Measurements from ENCODE around the gene COL26A1.
"Not testable (repeated sequence)": the region's sequence is repeated elsewhere in the genome, so short reads cannot be mapped to it uniquely, and the experiment has no call there.

The COL26A1 gene

DNA sequence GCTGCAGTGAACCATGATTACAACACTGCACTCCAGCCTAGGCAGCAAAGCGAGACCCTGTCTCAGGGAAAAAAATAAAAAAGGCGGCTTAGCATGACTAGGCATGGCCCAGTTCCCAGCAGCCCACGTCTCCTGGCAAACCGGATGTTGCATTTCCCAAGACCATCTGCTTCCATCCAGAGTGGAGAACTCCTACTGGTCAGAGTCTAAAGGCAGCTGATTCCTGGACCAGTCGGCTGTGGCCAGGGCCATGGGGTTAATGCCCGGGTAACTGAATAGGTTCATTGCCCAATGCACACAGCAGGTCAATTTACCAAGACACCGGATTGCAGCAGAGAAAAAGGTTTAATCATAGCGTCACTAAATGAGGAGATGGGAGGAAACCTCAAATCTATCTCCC, 133.3 kb downstream of the COL26A1 start:
- DNase-seq (ENCODE audit: low read depth in 2 of 2) = no peak

DNA sequence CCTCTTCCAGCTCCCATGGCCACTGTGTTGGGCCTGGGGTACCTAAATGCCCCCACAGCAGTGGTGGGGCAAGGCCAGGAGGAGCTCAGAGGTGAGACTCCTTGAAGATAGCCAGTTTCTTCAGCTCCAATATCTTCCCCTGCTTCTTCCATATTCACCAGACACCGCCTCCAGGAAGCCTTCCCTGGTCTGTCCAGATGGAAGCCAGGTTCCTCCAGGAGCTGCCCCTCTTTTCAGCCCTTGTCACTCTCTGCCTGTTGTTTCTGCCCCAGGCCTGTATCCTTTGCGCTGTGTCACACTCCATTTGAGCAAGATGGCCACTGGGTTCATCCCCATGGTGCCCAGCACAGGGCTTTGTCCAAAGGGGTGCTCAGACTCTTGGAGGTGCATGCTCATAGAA, 138.7 kb downstream of the COL26A1 start:
- no peak for DNase-seq (ENCODE audit: low read depth in 2 of 2)

DNA sequence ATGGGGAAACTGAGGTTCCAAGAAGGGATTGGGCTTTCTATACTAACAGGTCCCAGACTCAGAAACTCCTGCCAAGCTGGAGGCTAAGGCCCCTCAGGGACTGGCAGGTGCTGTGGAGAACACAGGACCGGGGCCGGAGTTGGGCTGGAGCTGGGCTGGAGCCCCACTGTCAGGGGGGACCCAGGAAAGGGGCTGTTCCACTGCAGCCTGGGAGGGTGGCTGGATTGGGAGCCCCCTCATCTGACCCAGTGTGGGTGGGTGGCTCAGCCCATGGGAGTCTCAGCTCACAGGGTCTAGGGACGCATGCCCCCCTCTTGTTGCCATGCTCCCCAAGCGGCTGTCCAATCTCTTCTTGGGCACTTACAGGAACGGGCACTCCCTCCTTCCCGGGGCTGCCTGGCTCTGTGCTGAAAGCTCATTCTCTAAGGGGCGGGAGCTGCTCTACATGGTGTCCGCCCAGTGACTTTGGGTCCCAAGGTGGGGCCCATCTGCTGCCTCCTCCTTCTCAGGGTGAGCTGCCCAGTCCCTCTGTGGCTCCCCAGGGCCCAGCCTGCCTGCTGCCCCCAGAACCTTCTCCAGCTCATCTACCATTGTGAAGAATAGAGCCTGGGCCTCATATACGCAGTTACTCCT, 139.9 kb downstream of the COL26A1 start:
- no peak for DNase-seq (ENCODE audit: low read depth in 2 of 2)

DNA sequence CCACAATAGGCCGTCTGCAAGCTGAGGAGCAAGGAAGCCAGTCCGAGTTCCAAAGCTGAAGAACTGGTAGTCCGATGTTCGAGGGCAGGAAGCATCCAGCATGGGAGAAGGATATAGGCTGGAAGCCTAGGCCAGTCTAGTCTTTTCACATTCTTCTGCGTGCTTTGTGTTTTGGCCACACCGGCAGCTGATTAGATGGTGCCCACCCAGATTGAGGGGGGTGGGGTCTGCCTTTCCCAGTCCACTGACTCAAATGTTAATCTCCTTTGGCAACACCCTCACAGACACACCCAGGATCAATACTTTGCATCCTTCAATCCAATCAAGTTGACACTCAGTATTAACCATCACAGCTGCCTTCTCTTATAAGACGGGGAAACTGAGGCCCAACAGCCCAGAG, 142.8 kb downstream of the COL26A1 start:
- DNase-seq (ENCODE audit: low read depth in 2 of 2) = not testable (repeated sequence)

DNA sequence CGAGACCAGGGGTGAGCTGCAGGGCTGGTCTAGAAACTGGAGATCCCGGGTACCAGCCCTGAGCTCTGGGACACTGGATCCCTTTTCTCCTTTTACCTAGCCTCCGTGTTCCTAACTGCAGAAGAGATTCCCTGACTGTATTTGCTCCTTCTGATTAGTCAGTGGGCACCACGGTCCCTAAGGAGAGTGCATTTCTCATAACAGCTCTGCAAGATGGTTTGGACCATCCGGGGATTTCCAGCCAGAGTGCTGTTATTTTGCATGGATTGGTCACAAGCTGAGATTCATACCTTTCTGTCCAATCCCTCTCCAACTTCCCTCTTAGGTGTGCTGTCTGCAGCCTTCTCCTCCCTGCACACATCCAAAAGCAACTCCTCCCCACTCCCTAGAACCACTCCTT, 143.9 kb downstream of the COL26A1 start:
- DNase-seq (ENCODE audit: low read depth in 2 of 2) = no peak

DNA sequence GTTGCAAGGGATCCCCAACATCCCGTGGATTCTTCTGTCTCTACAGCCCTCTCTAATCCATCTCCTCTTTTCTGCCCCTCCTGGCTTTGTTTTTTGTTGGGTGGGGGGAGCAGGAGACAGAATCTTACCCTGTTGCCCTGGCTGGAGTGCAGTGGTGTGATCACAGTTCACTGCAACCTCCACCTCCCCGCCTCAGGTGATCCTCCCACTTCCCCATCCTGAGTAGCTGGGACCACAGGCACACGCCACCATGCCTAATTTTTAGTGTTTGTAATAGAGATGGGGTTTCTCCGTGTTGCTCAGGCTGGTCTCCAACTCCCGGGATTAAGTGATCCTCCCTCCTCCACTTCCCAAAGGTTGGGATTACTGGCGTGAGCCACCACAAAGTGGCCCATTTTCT, 144.7 kb downstream of the COL26A1 start:
- DNase-seq (ENCODE audit: low read depth in 2 of 2) = no peak

DNA sequence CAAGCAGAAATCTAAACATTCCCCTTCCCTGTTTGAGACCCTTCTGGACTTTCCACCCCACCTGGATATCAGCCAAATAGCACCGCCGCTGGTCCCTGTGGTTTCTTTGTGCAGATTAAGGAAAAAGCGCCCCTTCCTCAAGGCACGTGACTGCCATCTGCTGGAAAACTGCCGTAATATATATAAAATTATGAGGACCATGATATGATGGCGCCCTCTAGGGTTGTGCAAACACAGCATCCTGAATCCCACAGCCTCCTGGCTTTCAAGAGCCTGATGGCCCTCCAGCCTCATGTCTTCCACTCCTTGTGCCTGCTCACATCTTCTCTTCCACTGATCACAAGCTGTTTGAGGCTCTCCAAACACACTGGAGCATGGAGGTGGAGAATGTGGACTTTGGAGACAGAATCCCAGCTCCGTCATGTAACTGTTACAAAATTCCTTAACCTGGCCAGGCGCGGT, 145.1 kb downstream of the COL26A1 start:
- DNase-seq (ENCODE audit: low read depth in 2 of 2) = peak; percentile 3

DNA sequence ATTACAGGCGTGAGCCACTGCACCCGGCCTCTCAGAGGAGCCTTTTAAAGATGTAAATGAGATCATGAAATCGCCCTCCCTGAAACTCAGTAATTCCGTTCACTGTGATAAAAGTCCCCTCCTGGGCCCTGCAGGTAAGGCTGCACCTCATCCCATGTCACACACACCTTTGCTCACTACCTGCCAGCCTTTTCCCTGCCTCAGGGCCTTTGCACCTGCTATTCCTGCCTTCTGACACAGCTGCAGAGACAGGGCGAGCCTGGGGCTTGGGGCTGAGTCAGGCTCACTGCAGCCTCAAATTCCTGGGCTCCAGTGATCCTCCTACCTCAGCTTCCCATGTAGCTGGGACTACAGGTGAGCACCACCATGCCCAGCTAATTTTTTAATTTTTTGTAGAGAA, 147.6 kb downstream of the COL26A1 start:
- no peak for DNase-seq (ENCODE audit: low read depth in 2 of 2)

DNA sequence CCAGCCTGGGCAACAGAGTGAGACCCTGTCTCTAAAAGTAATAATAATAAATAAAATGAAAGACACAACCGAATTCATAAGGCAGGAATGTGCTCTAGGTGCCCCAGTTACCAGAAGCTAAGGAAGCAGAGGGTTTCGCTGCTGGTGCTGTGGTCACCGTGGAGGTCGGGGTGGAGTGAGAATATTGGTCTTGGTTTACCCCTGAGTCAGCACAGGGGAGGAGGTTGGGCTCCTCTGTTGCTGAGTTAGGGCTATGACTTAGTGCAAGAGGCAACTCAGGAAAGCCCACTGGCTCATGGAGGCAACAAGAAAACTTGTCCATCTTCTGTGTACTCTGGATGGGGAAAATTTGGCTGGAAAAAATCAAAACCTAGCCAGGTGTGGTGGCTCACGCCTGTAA, 149.3 kb downstream of the COL26A1 start:
- no peak for DNase-seq (ENCODE audit: low read depth in 2 of 2)

DNA sequence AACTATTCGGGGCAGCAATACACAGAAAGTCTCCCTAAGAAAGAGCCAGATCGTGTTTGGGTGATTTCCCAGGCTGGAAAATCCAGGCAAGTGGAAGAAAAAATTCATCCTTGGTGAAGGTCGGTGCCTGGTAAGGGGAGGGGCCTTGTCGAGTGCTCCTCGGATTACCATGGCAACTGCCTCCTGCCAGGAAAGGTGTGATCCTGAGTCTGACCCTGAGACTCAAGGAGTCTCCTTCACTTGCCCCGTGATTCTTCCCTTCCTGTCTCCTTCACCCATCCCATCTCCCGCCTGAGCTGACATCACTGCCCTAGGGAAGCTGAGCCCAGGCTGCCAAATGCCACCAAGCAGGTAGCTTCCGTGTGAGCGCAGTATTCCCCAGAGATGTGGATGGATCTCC, 154.2 kb downstream of the COL26A1 start:
- no peak for DNase-seq (ENCODE audit: low read depth in 2 of 2)

DNA sequence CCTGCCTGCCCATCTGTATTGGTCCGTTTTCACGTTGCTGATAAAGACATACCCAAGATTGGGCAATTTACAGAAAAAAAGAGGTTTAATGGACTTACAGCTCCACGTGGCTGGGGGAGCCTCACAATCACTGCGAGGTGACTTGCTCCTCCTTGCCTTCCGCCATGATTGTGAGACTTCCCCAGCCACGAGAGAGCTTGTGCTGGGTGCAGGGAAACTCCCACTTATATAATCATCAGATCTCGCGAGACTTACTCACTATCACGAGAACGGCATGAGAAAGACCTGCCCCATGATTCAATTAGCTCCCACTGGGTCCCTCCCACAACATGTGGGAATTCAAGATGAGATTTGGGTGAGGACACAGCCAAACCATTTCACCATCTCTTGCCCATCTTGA, 154.6 kb downstream of the COL26A1 start:
- DNase-seq (ENCODE audit: low read depth in 2 of 2) = no peak

DNA sequence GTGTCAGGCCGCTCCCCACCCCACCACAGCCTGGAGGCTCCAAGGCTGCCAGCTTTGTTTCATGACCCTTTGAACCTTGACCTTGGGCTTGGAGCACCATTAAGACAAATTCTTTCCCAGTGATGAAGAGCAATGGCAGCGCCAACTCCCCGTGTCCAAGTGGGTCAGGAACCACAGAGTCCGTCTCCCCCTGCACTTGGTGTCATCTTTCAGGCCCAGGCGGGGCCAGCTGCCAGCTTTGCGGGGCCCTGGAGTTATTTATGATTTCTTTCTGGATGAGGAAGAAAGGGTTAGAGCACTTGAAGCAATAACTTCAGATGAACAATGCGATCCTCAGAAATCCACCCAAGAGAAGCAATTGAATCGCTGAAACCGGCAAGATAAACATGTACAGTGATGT, 155.7 kb downstream of the COL26A1 start:
- no peak for DNase-seq (ENCODE audit: low read depth in 2 of 2)

DNA sequence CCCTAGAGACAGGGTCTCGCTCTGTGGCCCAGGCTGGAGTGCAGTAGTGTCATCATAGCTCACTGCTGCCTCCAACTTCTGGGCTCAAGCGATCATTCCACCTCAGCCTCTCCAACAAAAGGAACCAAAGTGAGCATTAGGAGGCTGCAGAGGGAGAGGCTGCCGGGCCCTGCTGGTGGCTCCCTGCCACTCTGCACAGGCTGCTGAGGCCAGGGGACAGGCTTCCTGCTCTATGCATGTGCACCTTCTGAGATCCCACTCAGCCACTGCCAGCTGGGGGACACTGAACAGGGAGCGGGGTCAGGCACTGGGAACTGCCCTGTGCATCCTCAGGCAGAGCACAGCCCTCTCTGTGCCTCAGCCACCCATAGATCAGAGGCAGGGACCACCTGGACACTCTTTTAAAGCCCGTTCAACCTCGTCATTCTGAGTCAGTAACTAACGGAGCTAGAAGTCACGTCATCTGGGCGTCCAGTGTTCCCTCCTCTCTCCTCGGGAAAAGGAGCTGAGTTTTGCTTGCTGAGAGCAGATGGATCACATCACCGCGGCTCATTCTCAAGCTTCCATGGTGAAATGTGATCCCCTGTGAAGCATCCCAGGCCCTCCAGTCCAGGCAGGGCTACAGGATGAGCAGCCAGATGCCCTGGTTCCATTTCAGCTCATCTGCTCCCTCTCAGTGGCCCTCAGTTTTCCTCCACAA, 156.8 kb downstream of the COL26A1 start:
- DNase-seq (ENCODE audit: low read depth in 2 of 2) = no peak

DNA sequence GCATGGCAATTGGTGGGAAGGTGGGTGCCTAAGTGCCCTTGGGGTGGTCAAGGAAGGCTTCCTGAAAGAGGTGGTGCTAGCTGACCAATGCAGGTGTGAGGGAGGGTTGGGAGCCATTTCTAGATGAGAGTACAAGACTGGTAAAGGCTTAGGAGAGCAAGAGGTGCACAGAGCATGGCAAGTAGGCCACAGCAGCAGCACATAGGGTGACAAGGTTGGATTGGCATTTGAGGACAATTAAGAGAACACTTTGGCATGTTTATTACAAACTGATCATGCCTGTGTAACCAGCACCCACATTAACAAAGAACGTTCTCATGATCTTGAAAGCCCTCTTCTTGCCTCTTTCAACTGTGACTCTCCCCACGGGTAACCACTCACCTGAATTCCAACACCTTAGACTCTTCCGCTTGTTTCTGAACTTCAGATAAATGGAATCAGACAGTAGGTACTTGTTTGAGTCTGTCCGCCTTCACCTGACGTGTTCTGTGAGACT, 158.8 kb downstream of the COL26A1 start:
- no peak for DNase-seq (ENCODE audit: low read depth in 2 of 2)

DNA sequence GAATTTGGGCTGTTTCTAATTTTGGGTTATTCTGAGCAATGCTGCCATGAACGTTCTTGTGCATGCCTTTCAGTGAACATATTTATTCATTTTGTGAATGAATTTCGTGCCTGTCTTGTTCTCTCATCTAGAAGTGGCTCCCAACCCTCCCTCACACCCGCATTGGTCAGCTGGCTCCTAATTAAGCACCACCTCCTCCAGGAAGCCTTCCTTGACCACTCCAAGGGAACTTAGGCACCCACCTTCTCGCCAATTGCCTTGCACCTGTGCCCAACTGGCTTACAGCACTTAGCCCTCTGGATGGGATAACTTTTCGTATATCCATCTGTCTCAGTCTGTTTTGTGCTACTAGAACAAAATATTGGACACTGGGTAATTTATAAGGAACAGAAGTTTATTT, 159.3 kb downstream of the COL26A1 start:
- DNase-seq (ENCODE audit: low read depth in 2 of 2) = no peak

DNA sequence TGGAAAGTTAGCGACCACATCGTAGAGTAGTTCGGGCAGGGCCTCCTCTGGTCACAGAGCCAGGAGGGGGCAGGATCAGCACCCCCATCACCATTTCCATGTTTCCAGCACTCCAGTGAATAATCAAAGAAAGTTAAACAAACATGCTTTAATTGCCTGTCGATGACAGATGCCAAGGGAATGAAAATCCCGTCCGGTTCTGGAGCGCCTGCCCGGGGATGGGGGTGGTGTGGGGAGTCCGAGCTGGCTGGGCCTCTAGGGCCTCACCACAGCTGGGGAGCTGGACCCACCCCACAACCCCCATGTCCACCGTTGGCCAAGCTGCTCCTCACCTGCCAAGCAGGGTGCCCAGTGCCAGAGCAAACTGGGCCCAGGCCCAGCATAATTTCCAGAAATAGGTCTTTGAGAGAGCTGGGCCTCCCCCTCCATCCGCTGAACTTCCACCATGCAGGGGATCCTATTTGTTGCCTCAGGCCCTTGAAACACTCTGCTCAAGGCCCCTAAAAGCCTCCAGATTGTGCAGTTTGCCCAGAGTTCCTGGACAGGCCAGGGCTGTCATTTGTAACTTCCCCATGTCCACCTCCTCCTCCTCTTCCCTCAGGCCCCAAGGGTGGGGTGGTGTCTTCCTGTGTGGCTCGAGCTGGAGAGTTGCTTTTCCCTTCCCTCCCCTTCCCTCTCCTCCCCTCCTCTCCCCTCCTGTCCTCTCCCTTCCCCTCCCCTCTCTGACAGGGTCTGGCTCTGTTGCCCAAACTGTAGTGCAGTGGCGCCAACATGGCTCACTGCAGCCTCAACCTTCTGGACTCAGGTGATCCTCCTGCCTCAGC, 165.4 kb downstream of the COL26A1 start:
- DNase-seq (ENCODE audit: low read depth in 2 of 2) = no peak

DNA sequence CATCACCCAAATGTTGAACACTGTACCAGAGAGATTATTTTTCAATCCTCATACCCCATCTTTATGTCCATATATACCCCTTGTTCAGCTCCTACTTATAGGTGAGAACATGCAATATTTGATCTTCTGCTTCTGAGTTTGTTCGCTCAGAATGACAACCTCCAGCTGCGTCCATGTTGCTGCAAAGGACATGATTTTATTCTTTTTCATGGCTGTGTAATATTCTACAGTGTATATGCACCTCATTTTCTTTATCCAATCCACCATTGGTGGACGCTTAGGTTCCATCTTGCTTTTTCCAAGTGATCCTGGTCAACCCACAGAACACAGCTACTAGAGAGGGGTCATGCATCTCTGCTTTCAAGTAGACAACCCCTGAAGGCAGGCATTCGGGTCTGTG, 166.9 kb downstream of the COL26A1 start:
- no peak for DNase-seq (ENCODE audit: low read depth in 2 of 2)

DNA sequence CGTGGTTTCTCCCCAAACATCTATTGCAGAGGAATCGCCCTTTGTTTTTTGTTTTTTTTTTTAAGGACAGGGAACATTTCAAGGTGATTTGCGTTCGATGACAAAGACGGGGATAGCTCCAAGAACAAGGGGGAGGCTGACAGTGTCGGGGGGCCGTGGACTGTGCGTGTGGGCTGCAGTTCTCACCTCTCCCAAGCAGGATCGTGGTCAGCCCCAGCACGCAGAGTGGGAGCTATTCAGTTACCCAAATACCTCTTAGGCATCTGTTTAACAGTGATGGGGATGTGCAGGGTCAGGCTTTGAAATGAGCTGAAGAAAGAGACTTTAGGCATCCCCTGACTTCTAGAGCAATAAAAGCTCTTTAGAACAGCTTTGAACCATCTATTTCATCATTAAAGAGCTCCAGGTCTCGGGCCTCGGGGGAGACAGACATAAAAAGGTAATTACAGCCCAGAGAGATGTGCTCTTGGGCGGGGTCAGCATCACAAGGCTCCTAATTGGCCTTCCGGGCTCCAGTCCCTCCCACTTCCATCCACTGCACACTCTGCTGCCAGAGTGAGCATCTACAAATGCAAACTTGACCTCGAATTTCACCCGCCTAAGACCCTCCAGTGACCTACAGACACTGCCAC, 169.2 kb downstream of the COL26A1 start:
- DNase-seq (ENCODE audit: low read depth in 2 of 2) = no peak

DNA sequence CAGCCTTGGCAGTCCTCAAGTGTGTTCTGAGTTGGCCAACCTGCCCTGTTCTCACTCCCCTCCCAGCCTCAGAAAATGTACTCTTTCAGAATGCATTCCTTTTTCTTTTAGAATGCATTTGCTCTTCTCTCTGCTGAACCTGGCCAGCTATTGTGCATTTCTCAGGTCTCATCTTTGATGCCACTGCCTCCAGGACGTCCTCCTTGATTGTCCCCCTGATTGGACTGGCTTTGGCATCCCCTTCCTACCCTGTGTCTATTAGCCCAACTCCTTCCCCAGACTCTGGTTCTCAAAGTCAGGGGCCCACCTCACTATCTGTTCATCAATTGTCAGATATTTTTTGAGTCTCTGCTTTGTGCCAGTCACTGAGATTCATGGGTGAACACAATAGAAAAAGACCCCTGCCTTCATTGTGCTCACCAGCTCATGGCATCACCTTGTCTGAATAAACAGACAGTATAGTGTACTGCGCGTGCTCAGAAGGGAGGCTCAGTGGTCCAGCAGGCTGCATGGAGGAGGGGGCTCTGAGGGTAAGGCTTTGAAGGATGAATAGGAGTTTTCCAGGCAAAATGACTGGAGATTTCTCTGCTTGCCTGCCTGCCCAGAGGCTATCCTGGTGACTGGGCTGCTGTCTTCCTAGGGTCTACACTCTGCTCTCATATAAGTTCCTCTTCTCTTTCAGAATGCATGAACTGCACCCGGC, 169.9 kb downstream of the COL26A1 start:
- no peak for DNase-seq (ENCODE audit: low read depth in 2 of 2)

DNA sequence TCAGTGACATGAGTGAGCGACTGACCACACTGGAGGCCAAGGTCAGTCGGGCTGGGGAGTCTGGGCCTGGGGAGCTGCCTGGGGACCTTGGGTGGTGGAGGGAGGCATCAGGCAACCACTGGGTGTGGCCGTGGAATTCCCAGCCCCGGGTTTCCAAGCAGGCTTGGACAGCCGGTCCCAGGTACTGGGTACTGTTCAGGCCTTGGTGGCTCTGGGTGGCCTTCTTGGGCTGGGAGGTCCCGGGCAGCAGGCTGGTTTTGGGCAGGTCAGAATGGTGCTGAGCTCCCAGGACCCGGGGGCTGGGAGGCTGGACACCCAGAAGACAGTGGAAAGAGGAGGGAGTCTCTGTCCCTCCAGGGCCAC, 170.4 kb downstream of the COL26A1 start:
- DNase-seq (ENCODE audit: low read depth in 2 of 2) = no peak

DNA sequence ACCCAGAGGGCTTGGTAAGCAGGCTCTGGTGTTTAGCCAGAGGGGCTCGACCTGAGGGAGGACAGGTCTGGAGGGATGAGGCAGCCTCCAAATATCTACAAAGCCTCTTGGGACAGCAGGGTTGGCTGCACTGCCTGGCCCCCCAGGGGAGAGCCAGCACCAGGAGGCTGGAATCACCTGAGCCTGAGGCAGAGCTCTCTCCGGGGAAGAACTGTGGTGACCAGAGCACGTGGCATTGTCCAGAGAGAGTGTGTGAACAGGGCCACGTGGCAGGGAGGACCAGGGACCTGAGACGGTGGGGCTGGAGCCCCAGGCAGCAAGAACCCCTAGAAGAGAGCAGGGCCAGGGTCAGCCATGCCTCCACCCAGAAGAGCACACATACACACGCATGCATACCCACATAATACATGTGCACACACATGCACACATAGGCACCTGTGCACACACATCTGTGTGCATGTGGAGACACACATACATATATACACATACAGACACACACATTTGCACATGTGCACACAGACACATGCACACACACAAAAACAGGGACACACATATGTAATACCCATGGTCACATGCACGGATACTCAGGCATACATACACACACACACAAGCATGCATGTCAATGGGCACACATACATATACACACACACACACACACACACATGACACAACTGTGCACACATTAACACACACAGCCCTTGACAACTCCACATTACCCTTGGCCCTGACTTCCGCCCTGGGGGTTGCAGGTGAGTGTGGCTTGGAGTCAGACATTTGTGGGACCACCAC, 171.5 kb downstream of the COL26A1 start:
- no peak for DNase-seq (ENCODE audit: low read depth in 2 of 2)

All from stimulated activated CD8-positive, alpha-beta memory T cell treated with anti-CD3 and anti-CD28 coated beads, Interleukin-15, amount 100 ng/mL, for 48 hours (primary cell).